Neuronal stem cell (in vitro differentiated cells): Measurements from ENCODE around the gene SH2D3A.
A peak's percentile ranks its signal among the peaks of the same experiment; 100 is the strongest.

Experiments used
- DNase-seq: peaks from one replicate; pipeline ENCODE4 v3.0.0-alpha.2; 2013; ENCODE audit warnings: low spot score
- H2AFZ ChIP-seq: one replicate; pipeline ENCODE4 v1.6.1; 2013; ENCODE audit warnings: mild to moderate bottlenecking, low read length, inconsistent platforms
- H2AK5ac ChIP-seq: 2 replicates; pipeline ENCODE4 v1.6.1; 2013; ENCODE audit warnings: low read depth, mild to moderate bottlenecking, inconsistent platforms, low read length, moderate library complexity, mixed read lengths
- H2BK120ac ChIP-seq: 2 replicates; pipeline ENCODE4 v1.6.1; 2013; ENCODE audit warnings: low read depth, mild to moderate bottlenecking, inconsistent platforms, low read length, moderate library complexity, mixed read lengths
- H2BK12ac ChIP-seq: one replicate; pipeline ENCODE4 v1.6.1; 2013; ENCODE audit warnings: low read length, inconsistent platforms
- H2BK15ac ChIP-seq: 2 replicates; pipeline ENCODE4 v1.6.1; 2013; ENCODE audit warnings: mild to moderate bottlenecking, low read length, inconsistent platforms, mixed read lengths
- H2BK5ac ChIP-seq: one replicate; pipeline ENCODE4 v1.6.1; 2013; ENCODE audit warnings: inconsistent platforms, mild to moderate bottlenecking, low read length, moderate library complexity
- H3K14ac ChIP-seq: one replicate; pipeline ENCODE4 v1.6.1; 2013; ENCODE audit warnings: low read length, inconsistent platforms
- H3K18ac ChIP-seq: 2 replicates; pipeline ENCODE4 v1.6.1; 2013; ENCODE audit warnings: low read length, inconsistent platforms
- H3K23ac ChIP-seq: 2 replicates; pipeline ENCODE4 v1.6.1; 2013; ENCODE audit warnings: low read depth, mild to moderate bottlenecking, mixed read lengths, low read length, inconsistent platforms; ENCODE audit not compliant: poor library complexity
- H3K27ac ChIP-seq: replicated peaks from 3 replicates; pipeline ENCODE4 v1.5.1; 2013; ENCODE audit warnings: low read length, inconsistent platforms
- H3K27me3 ChIP-seq, 3 experiments: 2 replicates each; pipeline ENCODE4 v1.6.1; 2013; ENCODE audit warnings: low read length in 3 of 3, mild to moderate bottlenecking in 2 of 3, inconsistent platforms in 1 of 3, low read depth in 1 of 3, mixed read lengths in 1 of 3, moderate library complexity in 1 of 3; ENCODE audit not compliant: control insufficient read depth in 3 of 3, insufficient read depth in 3 of 3
- H3K36me3 ChIP-seq, 2 donors: replicated peaks in 1 of 2; 2 replicates each; pipeline ENCODE4 v1.6.1; 2013; ENCODE audit warnings: low read length in 2 of 2; ENCODE audit not compliant: control insufficient read depth in 2 of 2, insufficient read depth in 2 of 2
- H3K4ac ChIP-seq: 2 replicates; pipeline ENCODE4 v1.6.1; 2013; ENCODE audit warnings: inconsistent platforms, mild to moderate bottlenecking, low read length, moderate library complexity
- H3K4me1 ChIP-seq, 2 donors: 1 replicate in 1 of 2; 2 replicates in 1 of 2; pipeline ENCODE4 v1.6.1; 2013; ENCODE audit warnings: low read length in 2 of 2, low read depth in 1 of 2; ENCODE audit not compliant: control insufficient read depth in 2 of 2, insufficient read depth in 1 of 2
- H3K4me2 ChIP-seq: one replicate; pipeline ENCODE4 v1.6.1; 2013; ENCODE audit warnings: mild to moderate bottlenecking, low read length, inconsistent platforms; ENCODE audit not compliant: insufficient read depth, poor library complexity, severe bottlenecking
- H3K4me3 ChIP-seq, 2 donors: 2 replicates each; pipeline ENCODE4 v1.5.1; 2013; ENCODE audit warnings: low read length in 2 of 2, mild to moderate bottlenecking in 2 of 2, inconsistent platforms in 1 of 2, moderate library complexity in 1 of 2
- H3K79me1 ChIP-seq: one replicate; pipeline ENCODE4 v1.6.1; 2013; ENCODE audit warnings: low read depth, mild to moderate bottlenecking, inconsistent platforms, low read length, moderate library complexity
- H3K9ac ChIP-seq: one replicate; pipeline ENCODE4 v1.6.1; 2013; ENCODE audit warnings: mild to moderate bottlenecking, low read depth, low read length, inconsistent platforms; ENCODE audit not compliant: poor library complexity
- H3K9me3 ChIP-seq, 2 donors: replicated peaks in 1 of 2; 2 replicates each; pipeline versions ENCODE3 to v1.6.1; 2013; ENCODE audit warnings: low read length in 2 of 2, mild to moderate bottlenecking in 2 of 2, inconsistent platforms in 1 of 2, low read depth in 1 of 2, mixed read lengths in 1 of 2, moderate library complexity in 1 of 2; ENCODE audit not compliant: control insufficient read depth in 2 of 2, insufficient read depth in 1 of 2
- H4K8ac ChIP-seq: one replicate; pipeline ENCODE4 v1.6.1; 2013; ENCODE audit warnings: low read depth, mild to moderate bottlenecking, inconsistent platforms, low read length, moderate library complexity
- H4K91ac ChIP-seq: one replicate; pipeline ENCODE4 v1.6.1; 2013; ENCODE audit warnings: low read length, low read depth, mild to moderate bottlenecking, inconsistent platforms; ENCODE audit not compliant: poor library complexity
- WGBS, 2 donors: extraction: QIAGEN DNeasy Blood & Tissue Kit; methylation state at CpG; one replicate each; pipeline ENCODE4 v1.1.7; 2013; ENCODE audit warnings: missing lambda C conversion rate in 2 of 2, mixed read lengths in 1 of 2; ENCODE audit not compliant: insufficient read length in 2 of 2, insufficient replicate concordance in 1 of 2; ENCODE audit errors: extremely low coverage in 2 of 2; 5-methylcytosine and 5-hydroxymethylcytosine counted together

The SH2D3A gene

DNA sequence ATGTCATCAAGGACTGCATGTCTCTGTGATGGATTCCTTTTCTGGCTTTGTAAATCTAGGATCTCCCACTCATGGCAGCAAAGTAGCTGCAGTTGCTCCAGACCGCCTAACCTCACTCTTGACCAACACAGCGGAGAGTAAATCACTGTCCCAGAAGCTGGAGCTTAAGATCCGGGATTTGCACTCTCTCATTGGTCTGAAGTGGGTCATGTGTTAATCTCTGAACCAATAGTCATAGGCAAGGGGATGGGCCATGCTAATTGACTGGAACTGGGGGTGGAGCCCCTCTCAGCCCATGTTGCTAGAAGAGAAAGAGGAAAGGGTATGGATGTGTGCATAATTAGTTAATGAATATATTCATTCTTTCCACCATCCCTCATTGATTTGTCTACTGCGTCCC is 39.3 kb upstream of the SH2D3A start:
- DNase-seq: no peak
- Histone ChIP-seq H3K27ac (no peak overlapping the region), H3K18ac (no peak overlapping the region), H4K8ac (no peak overlapping the region), H3K23ac (no peak overlapping the region), H3K4ac (no peak overlapping the region), H3K36me3 (no peaks in the 10 kb centered on the region), H3K27me3 (no peaks in the 10 kb centered on the region), H3K4me3 (no peak overlapping the region), H3K79me1 (no peaks in the 10 kb centered on the region), H2BK12ac (no peak overlapping the region), H2AK5ac (no peak overlapping the region), H2BK120ac (no peak overlapping the region), H3K4me1 (no peaks in the 10 kb centered on the region), H2BK15ac (no peak overlapping the region), H3K4me2 (no peak overlapping the region), H3K9me3 (peaks cover 0 to 2% of the 10 kb centered on the region in 2 donors), H2BK5ac (no peak overlapping the region), H3K9ac (no peak overlapping the region), H2AFZ (no peak overlapping the region), H4K91ac (no peak overlapping the region), H3K14ac (no peak overlapping the region)
- no CpG with 5 or more reads among the region's 4 CpGs for WGBS, 2 donors

DNA sequence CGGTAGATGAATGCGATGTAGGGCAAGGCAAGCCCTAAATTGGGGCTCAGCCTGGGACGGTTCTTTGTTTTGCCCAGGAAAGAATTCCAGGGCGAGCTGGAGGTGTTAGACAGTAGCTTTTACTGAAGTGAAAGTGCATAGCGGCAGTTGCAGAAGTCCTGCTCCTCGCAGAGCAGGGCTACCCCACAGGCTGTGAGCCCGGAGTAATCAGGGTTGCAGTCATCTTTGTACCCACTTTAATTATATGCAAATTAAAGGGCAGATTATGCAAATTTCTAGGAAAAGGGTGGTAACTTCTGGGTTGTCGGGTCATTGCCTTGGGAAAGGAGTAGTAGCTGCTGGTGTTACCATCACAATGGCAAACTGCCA is 35.8 kb upstream of the SH2D3A start:
- Histone ChIP-seq H2AK5ac (no peak overlapping the region), H4K8ac (no peak overlapping the region), H2BK15ac (no peak overlapping the region), H2BK120ac (no peak overlapping the region), H3K36me3 (no peaks in the 10 kb centered on the region), H2BK5ac (no peak overlapping the region), H3K4me3 (no peak overlapping the region), H3K9ac (no peak overlapping the region), H3K18ac (no peak overlapping the region), H3K27ac (no peak overlapping the region), H3K27me3 (no peaks in the 10 kb centered on the region), H3K79me1 (no peaks in the 10 kb centered on the region), H3K4ac (no peak overlapping the region), H3K4me2 (no peak overlapping the region), H2BK12ac (no peak overlapping the region), H3K23ac (no peak overlapping the region), H2AFZ (no peak overlapping the region), H4K91ac (no peak overlapping the region), H3K9me3 (peaks cover 0 to 2% of the 10 kb centered on the region in 2 donors), H3K4me1 (peaks cover 0 to 2% of the 10 kb centered on the region in 2 donors), H3K14ac (no peak overlapping the region)
- DNase-seq: no peak
- WGBS, 2 donors: no CpG with 5 or more reads among the region's 8 CpGs

DNA sequence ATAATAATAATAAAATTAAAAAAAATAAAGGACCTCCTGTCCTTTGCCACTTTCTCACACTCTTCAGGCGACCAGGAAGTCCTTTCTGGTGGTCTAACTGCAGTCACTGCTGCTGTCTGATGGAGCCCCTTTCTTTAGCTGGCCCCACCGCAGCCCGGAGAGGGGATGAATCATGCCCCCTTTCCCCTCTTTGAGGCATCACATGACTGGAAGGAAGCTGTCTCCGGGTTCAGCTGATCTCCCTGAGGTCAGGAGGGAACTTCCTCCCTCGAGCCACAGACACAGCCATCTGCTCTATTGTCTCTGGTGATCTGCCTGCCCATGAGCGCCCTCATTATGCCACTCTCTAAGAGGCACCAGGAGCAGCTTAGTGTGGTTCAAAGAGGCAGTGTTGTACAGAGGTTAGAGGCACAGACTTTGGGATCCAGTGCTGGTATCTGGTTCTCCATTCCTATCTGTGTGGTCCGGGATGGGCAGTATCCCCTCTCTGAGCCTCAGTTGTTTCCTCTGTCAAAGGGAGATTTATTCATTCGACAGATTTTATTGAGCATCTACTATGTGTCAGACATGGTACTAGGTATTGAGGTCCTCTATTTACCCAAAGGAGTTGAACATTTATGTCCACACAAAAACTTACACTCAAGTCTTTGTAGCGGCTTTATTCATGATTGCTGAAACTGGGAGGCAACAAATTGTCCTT is 35.3 kb upstream of the SH2D3A start:
- DNase-seq: no peak

DNA sequence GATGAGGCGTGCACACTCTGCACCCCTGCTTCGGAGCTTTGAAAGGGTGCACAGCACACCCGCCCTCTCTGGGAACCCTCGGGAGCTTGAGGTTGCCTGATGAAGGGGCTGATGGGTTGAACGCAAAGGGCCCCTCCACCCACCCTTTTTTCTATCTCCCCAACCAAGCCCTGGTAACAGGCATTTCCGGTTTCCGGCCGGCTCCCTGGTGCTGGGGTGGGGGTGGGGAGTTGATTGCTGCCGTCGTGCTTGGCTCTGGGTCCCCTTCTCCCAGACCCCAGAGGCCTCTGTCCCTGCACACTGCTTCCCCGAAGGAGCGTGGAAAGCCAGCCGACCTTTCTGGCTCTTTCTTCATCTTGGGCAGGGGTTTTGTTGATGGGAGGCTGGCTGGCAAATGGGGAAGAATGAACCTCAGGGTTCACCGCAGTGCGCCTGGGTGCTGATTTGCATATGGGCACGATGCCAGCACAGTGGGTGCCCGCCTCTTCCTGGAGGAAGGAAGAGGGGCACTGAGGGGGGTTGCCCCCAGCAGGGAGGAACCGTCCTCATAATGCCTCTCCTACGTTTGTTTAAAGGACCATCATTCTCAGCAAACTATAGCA is 34.4 kb upstream of the SH2D3A start:
- Histone ChIP-seq H3K4ac (no peak overlapping the region), H2AK5ac (peak overlapping the region; percentile 63), H3K4me3 (peak overlapping the region in 1 of 2 donors; percentile 58), H3K23ac (no peak overlapping the region), H2BK120ac (no peak overlapping the region), H3K4me1 (peaks cover 0 to 2% of the 10 kb centered on the region in 2 donors), H4K8ac (peak overlapping the region; percentile 43), H2BK15ac (peak overlapping the region; percentile 43), H3K14ac (peak overlapping the region; percentile 56), H3K27ac (no peak overlapping the region), H3K9ac (no peak overlapping the region), H3K79me1 (no peaks in the 10 kb centered on the region), H3K18ac (peak overlapping the region; percentile 44), H4K91ac (no peak overlapping the region), H3K9me3 (peaks cover 0 to 2% of the 10 kb centered on the region in 2 donors), H2AFZ (peak overlapping the region; percentile 76), H2BK5ac (no peak overlapping the region), H3K27me3 (no peaks in the 10 kb centered on the region), H3K4me2 (no peak overlapping the region), H2BK12ac (no peak overlapping the region), H3K36me3 (no peaks in the 10 kb centered on the region)
- DNase-seq: no peak
- no CpG with 5 or more reads among the region's 19 CpGs for WGBS, 2 donors

More for the DNA sequence above, 35.3 kb upstream of the SH2D3A start:
- no peak overlapping the region for H3K4me2 ChIP-seq
- no peak overlapping the region for H4K91ac ChIP-seq
- H3K23ac ChIP-seq: no peak overlapping the region
- no peak overlapping the region for H2AK5ac ChIP-seq
- no peak overlapping the region for H2BK5ac ChIP-seq
- no peaks in the 10 kb centered on the region for H3K36me3 ChIP-seq
- H2BK15ac ChIP-seq: no peak overlapping the region
- no peaks in the 10 kb centered on the region for H3K27me3 ChIP-seq
- H3K18ac ChIP-seq: no peak overlapping the region
- no peak overlapping the region for H3K27ac ChIP-seq
- H3K79me1 ChIP-seq: no peaks in the 10 kb centered on the region
- no peak overlapping the region for H4K8ac ChIP-seq
- peaks cover 0 to 2% of the 10 kb centered on the region in 2 donors for H3K4me1 ChIP-seq
- H3K4me3 ChIP-seq: no peak overlapping the region
- H3K14ac ChIP-seq: peak overlapping the region; percentile 21
- H3K9ac ChIP-seq: peak overlapping the region; percentile 21
- H3K9me3 ChIP-seq: peaks cover 0 to 2% of the 10 kb centered on the region in 2 donors
- H3K4ac ChIP-seq: no peak overlapping the region
- H2AFZ ChIP-seq: peak overlapping the region; percentile 67
- no CpG with 5 or more reads among the region's 9 CpGs for WGBS, 2 donors
- no peak overlapping the region for H2BK120ac ChIP-seq
- no peak overlapping the region for H2BK12ac ChIP-seq
